Right atrium auricular region (tissue), 2 donors: ENCODE measurements around the gene GFRA1. TPM values are rescaled to one million over a fixed set of nuclear protein-coding genes. Genes with fewer than 3 reads are reported as not detected.

Experiments
- DNase-seq: peaks from one replicate; pipeline ENCODE4 v3.0.0-alpha.2; 2019; ENCODE audit warnings: low spot score
- H3K27ac ChIP-seq, 2 donors: fragments of 200-600 bp; sonication (generic); 1 replicate in 1 of 2; 2 replicates in 1 of 2; pipeline ENCODE4 v1.5.1; 2016 to 2019
- H3K27me3 ChIP-seq, 2 donors: fragments of 200-600 bp; sonication (generic); one replicate each; pipeline versions ENCODE4 v1.5.1 to v1.6.0; 2017 to 2019
- H3K36me3 ChIP-seq: fragments of 200-600 bp; sonication (generic); one replicate; pipeline ENCODE4 v1.5.1; 2016
- H3K4me1 ChIP-seq, 2 donors: fragments of 200-600 bp; sonication (generic); one replicate each; pipeline versions ENCODE4 v1.5.1 to v1.6.0; 2017 to 2019
- H3K4me3 ChIP-seq, 2 donors: fragments of 200-600 bp; sonication (generic); 1 replicate in 1 of 2; 2 replicates in 1 of 2; pipeline ENCODE4 v1.5.1; 2017 to 2019; ENCODE audit warnings: mild to moderate bottlenecking in 1 of 2, moderate library complexity in 1 of 2
- H3K9me3 ChIP-seq, 2 donors: fragments of 200-600 bp; sonication (generic); one replicate each; pipeline ENCODE4 v1.5.1; 2019
- CTCF ChIP-seq, 2 donors: fragments of 200-600 bp; sonication (generic); IDR thresholded peaks; one replicate each; pipeline ENCODE4 v1.5.1; 2019; ENCODE audit warnings: antibody characterized with exemption in 2 of 2
- total RNA-seq, 2 donors: library from RNA; depleted of rRNA; stranded (reverse); fragments of >200 nt; gene quantifications; one replicate each; pipeline ENCODE4 v1.1.0, GENCODE V29; 2016

Gene GFRA1
- total RNA-seq, 2 donors from 2014 or later: 9.1 to 18.7 TPM

- no peaks in the 10 kb centered on the region for H3K4me1 ChIP-seq
- no peaks in the 10 kb centered on the region for H3K36me3 ChIP-seq
- H3K4me3 ChIP-seq: no peak overlapping the region
- no peak overlapping the region for H3K27ac ChIP-seq
- TF ChIP-seq CTCF (IDR thresholded peaks at IDR 0.05): no peak
- H3K9me3 ChIP-seq: no peaks in the 10 kb centered on the region
- no peaks in the 10 kb centered on the region for H3K27me3 ChIP-seq
- DNase-seq: no peak
These were observed 31.2 kb downstream of the GFRA1 start for GRCh38 chr10:116241642-116242410.

- no peak for DNase-seq
- Histone ChIP-seq H3K4me3 (no peak overlapping the region), H3K27me3 (no peaks in the 10 kb centered on the region), H3K27ac (no peak overlapping the region), H3K9me3 (no peaks in the 10 kb centered on the region), H3K36me3 (no peaks in the 10 kb centered on the region), H3K4me1 (no peaks in the 10 kb centered on the region)
- no peak for TF ChIP-seq CTCF (IDR thresholded peaks at IDR 0.05)
These were observed 31.9 kb downstream of the GFRA1 start for GRCh38 chr10:116241085-116241484.

GRCh38 chr10:116240157-116240950, 32.7 kb downstream of the GFRA1 start:
- no peaks in the 10 kb centered on the region for H3K4me1 ChIP-seq
- no peak for DNase-seq
- no peak overlapping the region for H3K27ac ChIP-seq
- no peaks in the 10 kb centered on the region for H3K9me3 ChIP-seq
- no peak for TF ChIP-seq CTCF (IDR thresholded peaks at IDR 0.05)
- H3K27me3 ChIP-seq: no peaks in the 10 kb centered on the region
- no peak overlapping the region for H3K4me3 ChIP-seq
- H3K36me3 ChIP-seq: no peaks in the 10 kb centered on the region

- Histone ChIP-seq H3K27me3 (no peaks in the 10 kb centered on the region), H3K27ac (no peak overlapping the region), H3K4me1 (no peaks in the 10 kb centered on the region), H3K36me3 (no peaks in the 10 kb centered on the region), H3K9me3 (no peaks in the 10 kb centered on the region), H3K4me3 (no peak overlapping the region)
- no peak for DNase-seq
- no peak for TF ChIP-seq CTCF (IDR thresholded peaks at IDR 0.05)
These were observed 33.8 kb downstream of the GFRA1 start for GRCh38 chr10:116239229-116239628.

- no peaks in the 10 kb centered on the region for H3K9me3 ChIP-seq
- no peaks in the 10 kb centered on the region for H3K36me3 ChIP-seq
- no peak overlapping the region for H3K4me3 ChIP-seq
- no peak overlapping the region for H3K27ac ChIP-seq
- TF ChIP-seq CTCF (IDR thresholded peaks at IDR 0.05): no peak
- H3K4me1 ChIP-seq: peaks cover 0 to 5% of the 10 kb centered on the region in 2 donors
- no peaks in the 10 kb centered on the region for H3K27me3 ChIP-seq
- no peak for DNase-seq
These were observed 35.0 kb downstream of the GFRA1 start for GRCh38 chr10:116237970-116238369.
